HuH-7.5 (cell line): ENCODE data around the gene ANKRD11.

ENCODE experiments used
- DNase-seq: peaks from one replicate; pipeline ENCODE4 v3.0.0; 2011; ENCODE audit warnings: low spot score

ANKRD11 gene

GRCh38 chr16:89297156-89297874, 193.0 kb downstream of the ANKRD11 start:
- DNase-seq = no peak

GRCh38 chr16:89295915-89296314, 194.4 kb downstream of the ANKRD11 start:
- DNase-seq = no peak

GRCh38 chr16:89295071-89295900, 195.1 kb downstream of the ANKRD11 start:
- no peak for DNase-seq

- no peak for DNase-seq
Measured at GRCh38 chr16:89294486-89294885, 195.9 kb downstream of the ANKRD11 start.

- DNase-seq = no peak
Measured at GRCh38 chr16:89293276-89294143, 196.9 kb downstream of the ANKRD11 start.

- no peak for DNase-seq
Measured at GRCh38 chr16:89292443-89293078, 197.8 kb downstream of the ANKRD11 start.

GRCh38 chr16:89291776-89292175, 198.6 kb downstream of the ANKRD11 start:
- DNase-seq = no peak

- no peak for DNase-seq
Measured at GRCh38 chr16:89291363-89291762, 199.0 kb downstream of the ANKRD11 start.

- DNase-seq = no peak
Measured at GRCh38 chr16:89290887-89291286, 199.5 kb downstream of the ANKRD11 start.

GRCh38 chr16:89290472-89290871, 199.9 kb downstream of the ANKRD11 start:
- DNase-seq = no peak

- DNase-seq = peak; percentile 100
Measured at GRCh38 chr16:89289428-89290395, 200.6 kb downstream of the ANKRD11 start.

- DNase-seq = no peak
Measured at GRCh38 chr16:89288966-89289365, 201.4 kb downstream of the ANKRD11 start.

GRCh38 chr16:89288577-89288844, 201.8 kb downstream of the ANKRD11 start:
- DNase-seq = no peak

- DNase-seq = no peak
Measured at GRCh38 chr16:89287777-89288576, 202.4 kb downstream of the ANKRD11 start.

GRCh38 chr16:89286096-89286495, 204.3 kb downstream of the ANKRD11 start:
- DNase-seq = no peak

GRCh38 chr16:89285381-89285780, 205.0 kb downstream of the ANKRD11 start:
- DNase-seq = no peak

- DNase-seq = no peak
Measured at GRCh38 chr16:89283449-89283848, 206.9 kb downstream of the ANKRD11 start.

- no peak for DNase-seq
Measured at GRCh38 chr16:89282523-89282922, 207.8 kb downstream of the ANKRD11 start.

GRCh38 chr16:89281829-89282228, 208.5 kb downstream of the ANKRD11 start:
- DNase-seq = no peak

- no peak for DNase-seq
Measured at GRCh38 chr16:89281189-89281577, 209.2 kb downstream of the ANKRD11 start.
